HepG2 (cell line): ENCODE results near the gene KIAA0319L. TPM values are rescaled to one million over a fixed set of nuclear protein-coding genes. Genes with fewer than 3 reads are reported as not detected.

Source experiments
- ATF6 ChIP-seq: sonication (generic); formaldehyde crosslinking; conservative IDR thresholded peaks from 2 replicates; pipeline ENCODE4 v1.4.0; 2020; ENCODE audit warnings: missing genetic modification reagents
- CCAR2 ChIP-seq: fragments of 200-400 bp; formaldehyde crosslinking; optimal IDR thresholded peaks from 2 replicates; pipeline ENCODE3; 2018; ENCODE audit warnings: low read depth, mild to moderate bottlenecking, low read length, moderate library complexity
- GMEB1 ChIP-seq: sonication (generic); formaldehyde crosslinking; IDR thresholded peaks from 2 replicates; pipeline ENCODE4 v1.5.1; 2020; ENCODE audit warnings: missing genetic modification reagents, mild to moderate bottlenecking, borderline replicate concordance
- HDAC2 ChIP-seq: sonication (generic); formaldehyde crosslinking; IDR thresholded peaks from 2 replicates; pipeline ENCODE4 v1.4.0; 2020; ENCODE audit warnings: missing genetic modification reagents
- HMGA1 ChIP-seq: sonication (generic); formaldehyde crosslinking; conservative IDR thresholded peaks from 2 replicates; pipeline ENCODE4 v1.4.0; 2020; ENCODE audit warnings: missing genetic modification reagents
- KAT2B ChIP-seq: fragments of 150-350 bp; IDR thresholded peaks from 2 replicates; pipeline ENCODE4 v1.6.1; 2014; ENCODE audit warnings: low read depth, low read length, borderline replicate concordance
- TFAP4 ChIP-seq: sonication (generic); IDR thresholded peaks from 2 replicates; pipeline ENCODE4 v1.6.1; 2016; ENCODE audit warnings: low read depth, borderline replicate concordance
- ZFP90 ChIP-seq: sonication (generic); formaldehyde crosslinking; IDR thresholded peaks from 2 replicates; pipeline ENCODE4 v1.8.0; 2022; ENCODE audit warnings: missing genetic modification reagents, mild to moderate bottlenecking, inconsistent platforms, borderline replicate concordance
- ZNF275 ChIP-seq: sonication (generic); formaldehyde crosslinking; IDR thresholded peaks from 2 replicates; pipeline ENCODE4 v1.8.0; 2022; ENCODE audit warnings: missing genetic modification reagents, mild to moderate bottlenecking, inconsistent platforms, borderline replicate concordance
- ZNF3 ChIP-seq: IDR thresholded peaks from 2 replicates; pipeline ENCODE4 v1.7.0; 2017; ENCODE audit warnings: inconsistent platforms
- ZNF407 ChIP-seq: sonication (generic); formaldehyde crosslinking; IDR thresholded peaks from one replicate; pipeline ENCODE4 v1.5.1; 2020; ENCODE audit warnings: mild to moderate bottlenecking, missing genetic modification reagents; ENCODE audit errors: not compliant biosample characterization
- ZNF629 ChIP-seq: sonication (generic); formaldehyde crosslinking; conservative IDR thresholded peaks from 2 replicates; pipeline ENCODE4 v1.5.0; 2020; ENCODE audit warnings: missing genetic modification reagents
- ZNF7 ChIP-seq: IDR thresholded peaks from 2 replicates; pipeline ENCODE4 v1.6.1; 2016; ENCODE audit warnings: missing biosample characterization, missing genetic modification reagents
- ZNF850 ChIP-seq: sonication (generic); formaldehyde crosslinking; conservative IDR thresholded peaks from 2 replicates; pipeline ENCODE4 v1.9.0; 2021; ENCODE audit warnings: mild to moderate bottlenecking, missing genetic modification reagents
- polyA plus RNA-seq, 8 experiments: library from polyadenylated mRNA; depleted of rRNA in 3 of 8; stranded (reverse) in 7 of 8; unstranded in 1 of 8; fragments of >200 nt; fragmentation: Illumina TruSeq in 4 of 8; extraction: Trizol in 4 of 8; gene quantifications; 2 replicates each; pipeline versions ENCODE4 v1.2.1 to v1.2.3, GENCODE V29; 2011 to 2016; ENCODE audit warnings: low read depth in 4 of 8, missing spikeins in 1 of 8, mixed read lengths in 1 of 8; ENCODE audit not compliant: insufficient read depth in 1 of 8
- total RNA-seq, 5 experiments: library from RNA; depleted of rRNA; stranded (reverse); fragments of >200 nt; fragmentation: Illumina TruSeq; extraction: Trizol; gene quantifications; 2 replicates each; pipeline ENCODE4 v1.2.3, GENCODE V29; 2016; ENCODE audit warnings: low read depth in 1 of 5

KIAA0319L gene
- total and polyA plus RNA-seq, 2 of the 13 experiments (the other 11 are each of a cell fraction or from before 2014, with no cell fraction given), result 33.4 to 82.6 TPM

- no peak for TF ChIP-seq ZNF629 (CRISPR knock-in tag)
- peak; percentile 15; the same call in 1 of the 2 replicates for TF ChIP-seq HDAC2 (CRISPR knock-in tag)
- no peak for TF ChIP-seq TFAP4
- no peak for TF ChIP-seq ZNF3 (CRISPR knock-in tag)
- TF ChIP-seq KAT2B, result no peak
- no peak for TF ChIP-seq CCAR2
- TF ChIP-seq ZNF7 (CRISPR knock-in tag), result no peak
- no peak; the same call in 1 of the 2 replicates for TF ChIP-seq ZNF275 (CRISPR knock-in tag)
- TF ChIP-seq ZNF407 (CRISPR knock-in tag), result no peak
- TF ChIP-seq ZNF850 (CRISPR knock-in tag), result no peak
- TF ChIP-seq GMEB1 (CRISPR knock-in tag), result peak; percentile 86
- no peak for TF ChIP-seq ZFP90 (CRISPR knock-in tag)
- TF ChIP-seq HMGA1 (CRISPR knock-in tag), result no peak
- no peak for TF ChIP-seq ATF6
Measured at GRCh38 chr1:35557611-35558373, 589 bp upstream of the KIAA0319L start, which contains the start of gene NCDN (continued).
